PFSK-1 (cell line): ENCODE measurements around the gene DCAF8.

ENCODE experiments used
- POLR2AphosphoS5 ChIP-seq: IDR thresholded peaks from 2 replicates; pipeline ENCODE4 v1.6.1; 2012; ENCODE audit warnings: low read depth, mild to moderate bottlenecking, control low read depth, low read length, moderate library complexity
- REST ChIP-seq, 2 experiments: IDR thresholded peaks; 2 replicates each; pipeline versions ENCODE4 v1.6.1 to v1.8.0; 2011 to 2012; ENCODE audit warnings: low read depth in 2 of 2, low read length in 2 of 2, control low read depth in 1 of 2, inconsistent platforms in 1 of 2, mild to moderate bottlenecking in 1 of 2, moderate library complexity in 1 of 2; ENCODE audit not compliant: insufficient read depth in 1 of 2
- SIN3A ChIP-seq: IDR thresholded peaks from 2 replicates; pipeline ENCODE4 v1.6.1; 2012; ENCODE audit warnings: mild to moderate bottlenecking, low read length, moderate library complexity, borderline replicate concordance; ENCODE audit not compliant: insufficient read depth

GRCh38 chr1:160220301-160220700 lies 42.0 kb downstream of the DCAF8 start:
- TF ChIP-seq POLR2AphosphoS5, result no peak
- no peak for TF ChIP-seq SIN3A
- no peak for TF ChIP-seq REST (IDR thresholded peaks at IDR 0.05; ENCODE audit: insufficient read depth in 1 of 2, low read depth in 2 of 2, low read length in 2 of 2)
